ENCODE measurements around the gene ATP2B3. TPM values are rescaled to one million over a fixed set of nuclear protein-coding genes. Genes with fewer than 3 reads are reported as not detected.

ATP2B3 gene
- total and polyA plus RNA-seq, 2 of the 4 experiments (the other 2 are of a cell fraction), result under 0.01 to 0.03 TPM

GRCh38 chrX:153476666-153477363 is 40.6 kb upstream of the ATP2B3 start:
- Histone ChIP-seq H3K4ac (ENCODE audit: low read depth, low read length) (peak overlapping the region; percentile 99), H4K20me1 (ENCODE audit: insufficient read depth, low read length) (no peaks in the 10 kb centered on the region), H3K18ac (ENCODE audit: low read depth, low read length) (peak overlapping the region; percentile 92), H3K56ac (ENCODE audit: extremely low read depth, insufficient read depth, low read length) (peak overlapping the region; percentile 32; the same call in 1 of the 2 replicates), H3K9me3 (ENCODE audit: control insufficient read depth, insufficient read depth, low read length) (no peaks in the 10 kb centered on the region), H3K27ac (ENCODE audit: insufficient read depth, low read length) (peak overlapping the region; percentile 86), H2BK20ac (ENCODE audit: low read depth, low read length) (peak overlapping the region; percentile 99), H3K23ac (ENCODE audit: low read depth, low read length) (peak overlapping the region; percentile 94), H2BK5ac (ENCODE audit: low read depth, low read length, poor library complexity, severe bottlenecking) (peak overlapping the region; percentile 80), H4K91ac (ENCODE audit: insufficient read depth, low read depth, low read length) (peak overlapping the region; percentile 98), H4K5ac (ENCODE audit: low read depth, low read length) (peak overlapping the region; percentile 85), H3K36me3 (ENCODE audit: control insufficient read depth, insufficient read depth, low read length) (no peaks in the 10 kb centered on the region), H3K14ac (replicated peaks; ENCODE audit: low read depth, low read length) (peak overlapping the region; percentile 97; the same call in 1 of the 2 replicates), H3K79me1 (ENCODE audit: low read depth in 1 of 2, low read length in 2 of 2) (peaks cover 0 to 5% of the 10 kb centered on the region in 2 experiments; a peak in 1 of 4 replicates), H2AK9ac (replicated peaks; ENCODE audit: low read depth, low read length, poor library complexity) (peak overlapping the region; percentile 94), H4K8ac (ENCODE audit: low read depth in 2 of 2, low read length in 2 of 2) (peak overlapping the region; percentile 91 to 93), H2AK5ac (ENCODE audit: low read depth, low read length) (peak overlapping the region; percentile 98), H3K9me1 (ENCODE audit: insufficient read depth, low read length) (peaks cover 23% of the 10 kb centered on the region), H2BK120ac (ENCODE audit: low read depth, low read length) (peak overlapping the region; percentile 99), H3K4me3 (ENCODE audit: insufficient read depth, low read depth, low read length) (no peak overlapping the region), H3K4me2 (ENCODE audit: low read depth, low read length) (no peak overlapping the region; the same call in 1 of the 2 replicates), H2BK15ac (ENCODE audit: low read depth, low read length) (peak overlapping the region; percentile 100; the same call in 2 of the 3 replicates), H3K9ac (ENCODE audit: low read depth, low read length) (no peak overlapping the region), H3K4me1 (ENCODE audit: control insufficient read depth, insufficient read depth, low read length) (peaks cover 26% of the 10 kb centered on the region), H3K27me3 (ENCODE audit: control insufficient read depth, insufficient read depth, low read length) (no peaks in the 10 kb centered on the region), H2AFZ (replicated peaks; ENCODE audit: low read length, poor library complexity) (peak overlapping the region; percentile 85)
- no peak for TF ChIP-seq CEBPB (IDR thresholded peaks at IDR 0.05; ENCODE audit: low read depth, low read length)
- CTCF ChIA-PET, result no interaction called here
- WGBS, 2 experiments (ENCODE audit: extremely low coverage in 2 of 2, insufficient read length in 1 of 2), result no CpG with 5 or more reads among the region's 16 CpGs
- ATAC-seq (ENCODE audit: low read depth), result peak; percentile 75
- intact Hi-C loops (cut with micrococcal nuclease) (no loop called here), dilution Hi-C loops (cut with HindIII; ENCODE audit: low sequenced_read_pairs, unreplicated experiment) (no loop called here), in situ Hi-C loops (cut with MboI; ENCODE audit: low sequenced_read_pairs) (no loop called here)
- BruUV-seq (replicated peaks), result no TSS peak
- POLR2A ChIA-PET (ENCODE audit: unreplicated experiment), result interaction anchor here (0.6 kb wide), 2 partner anchors 30 to 31 kb away, joined by 3 read pairs; no protein-coding TSS in a partner anchor
- peak; percentile 59 for DNase-seq
